Thymus (tissue), 11 donors: ENCODE measurements around the gene TMEM40. TPM values are rescaled to one million over a fixed set of nuclear protein-coding genes. Genes with fewer than 3 reads are reported as not detected.
"Not testable (repeated sequence)": the region's sequence is repeated elsewhere in the genome, so short reads cannot be mapped to it uniquely, and the experiment has no call there.

ENCODE experiments used
- DNase-seq, 9 donors: peaks; one replicate each; pipeline ENCODE4 v3.0.0-alpha.2; 2013; ENCODE audit warnings: low spot score in 9 of 9, low read depth in 6 of 9, missing footprints in 1 of 9
- H3K27ac ChIP-seq, 2 donors: one replicate each; pipeline ENCODE4 v1.5.1; 2013; ENCODE audit warnings: control low read depth in 1 of 2, low read depth in 1 of 2, low read length in 1 of 2, mild to moderate bottlenecking in 1 of 2, moderate library complexity in 1 of 2
- H3K27me3 ChIP-seq, 2 donors: one replicate each; pipeline ENCODE4 v1.5.1; 2013; ENCODE audit warnings: low read length in 1 of 2; ENCODE audit not compliant: control insufficient read depth in 2 of 2, insufficient read depth in 1 of 2
- H3K36me3 ChIP-seq, 2 donors: one replicate each; pipeline ENCODE4 v1.5.1; 2013; ENCODE audit warnings: low read length in 1 of 2, mild to moderate bottlenecking in 1 of 2, moderate library complexity in 1 of 2; ENCODE audit not compliant: control insufficient read depth in 2 of 2, insufficient read depth in 2 of 2
- H3K4me1 ChIP-seq, 2 donors: one replicate each; pipeline ENCODE4 v1.5.1; 2013; ENCODE audit warnings: low read length in 2 of 2; ENCODE audit not compliant: control insufficient read depth in 2 of 2, insufficient read depth in 2 of 2
- H3K4me3 ChIP-seq, 2 donors: one replicate each; pipeline ENCODE4 v1.5.1; 2013; ENCODE audit warnings: low read length in 2 of 2, control low read depth in 1 of 2, mild to moderate bottlenecking in 1 of 2
- H3K9me3 ChIP-seq, 2 donors: one replicate each; pipeline ENCODE4 v1.5.1; 2013; ENCODE audit warnings: low read length in 1 of 2, mild to moderate bottlenecking in 1 of 2; ENCODE audit not compliant: control insufficient read depth in 2 of 2, insufficient read depth in 1 of 2
- WGBS: extraction: QIAGEN DNeasy Blood & Tissue Kit; methylation state at CpG from one replicate; pipeline ENCODE4 v1.1.7; 2013; 5-methylcytosine and 5-hydroxymethylcytosine counted together
- polyA plus RNA-seq: library from polyadenylated mRNA; stranded (reverse); fragments of 200-250 nt; gene quantifications from one replicate; pipeline ENCODE4 v1.2.3, GENCODE V29; 2013
- total RNA-seq: library from RNA; stranded (reverse); fragments of 120-200 nt; gene quantifications from one replicate; pipeline ENCODE4 v1.2.4, GENCODE V29; 2013
- donor health status: healthy.

The TMEM40 gene
- total and polyA plus RNA-seq, 2 donors = 0.76 to 14.1 TPM

- Histone ChIP-seq H3K27me3 (peaks cover 0 to 18% of the 10 kb centered on the region in 2 donors), H3K36me3 (no peaks in the 10 kb centered on the region), H3K27ac (no peak overlapping the region), H3K4me1 (peaks cover 0 to 12% of the 10 kb centered on the region in 2 donors), H3K9me3 (no peaks in the 10 kb centered on the region), H3K4me3 (no peak overlapping the region)
- DNase-seq = no peak
- WGBS = 87% methylated on average over 8 of the region's 8 CpGs
Measured at GRCh38 chr3:12797892-12798558, 39.0 kb upstream of the TMEM40 start.

- H3K4me3 ChIP-seq = peak overlapping the region; percentile 59 to 64
- 61% methylated on average over 17 of the region's 17 CpGs for WGBS
- peaks cover 0 to 12% of the 10 kb centered on the region in 2 donors for H3K4me1 ChIP-seq
- DNase-seq = no peak
- H3K9me3 ChIP-seq = no peaks in the 10 kb centered on the region
- no peaks in the 10 kb centered on the region for H3K36me3 ChIP-seq
- no peak overlapping the region for H3K27ac ChIP-seq
- peaks cover 0 to 18% of the 10 kb centered on the region in 2 donors for H3K27me3 ChIP-seq
Measured at GRCh38 chr3:12797124-12797891, 38.2 kb upstream of the TMEM40 start.

- Histone ChIP-seq H3K4me1 (peaks cover 0 to 12% of the 10 kb centered on the region in 2 donors), H3K36me3 (no peaks in the 10 kb centered on the region), H3K4me3 (peak within 1 kb of the TSS; percentile 59 to 64), H3K27ac (no peak within 1 kb of the TSS), H3K27me3 (peaks cover 0 to 18% of the 10 kb centered on the region in 2 donors), H3K9me3 (no peaks in the 10 kb centered on the region)
- DNase-seq = peak in 5 of 9 donors; percentile 26 to 60 (median 36)
- 8% methylated on average over 61 of the region's 61 CpGs for WGBS
Measured at GRCh38 chr3:12796171-12797123, 37.4 kb upstream of the TMEM40 start, which contains the start of gene CAND2. Gene CAND2, plus strand, starts transcription at chr3:12796680. Its CDS starts 41 bp downstream, at chr3:12796721.

- no peak for DNase-seq
- Histone ChIP-seq H3K9me3 (no peaks in the 10 kb centered on the region), H3K27ac (no peak overlapping the region), H3K36me3 (no peaks in the 10 kb centered on the region), H3K4me3 (no peak overlapping the region), H3K4me1 (peaks cover 0 to 12% of the 10 kb centered on the region in 2 donors), H3K27me3 (peaks cover 0 to 18% of the 10 kb centered on the region in 2 donors)
- 94% methylated on average over 5 of the region's 5 CpGs for WGBS
Measured at GRCh38 chr3:12793701-12794100, 34.6 kb upstream of the TMEM40 start.

- 98% methylated on average over 1 of the region's 1 CpG for WGBS
- H3K27me3 ChIP-seq = peaks cover 0 to 13% of the 10 kb centered on the region in 2 donors
Measured at GRCh38 chr3:12791430-12791829, 32.4 kb upstream of the TMEM40 start.

GRCh38 chr3:12787967-12788690 is 29.1 kb upstream of the TMEM40 start:
- 83% methylated on average over 23 of the region's 23 CpGs for WGBS

More at GRCh38 chr3:12791430-12791829, 32.4 kb upstream of the TMEM40 start:
- Histone ChIP-seq H3K27ac (no peak overlapping the region), H3K4me1 (peaks cover 0 to 7% of the 10 kb centered on the region in 2 donors), H3K36me3 (no peaks in the 10 kb centered on the region), H3K4me3 (no peak overlapping the region), H3K9me3 (no peaks in the 10 kb centered on the region)
- DNase-seq = no peak

GRCh38 chr3:12787346-12787745 is 28.3 kb upstream of the TMEM40 start:
- not testable (repeated sequence) for H3K4me3 ChIP-seq, H3K36me3 ChIP-seq, H3K9me3 ChIP-seq, H3K27me3 ChIP-seq, H3K4me1 ChIP-seq, H3K27ac ChIP-seq
- peak in 5 of 9 donors; percentile 15 to 46 (median 30) for DNase-seq
- 57% methylated on average over 9 of the region's 9 CpGs for WGBS

More at GRCh38 chr3:12787967-12788690, 29.1 kb upstream of the TMEM40 start:
- not testable (repeated sequence) for DNase-seq, H3K27me3 ChIP-seq, H3K9me3 ChIP-seq, H3K27ac ChIP-seq, H3K4me1 ChIP-seq, H3K4me3 ChIP-seq, H3K36me3 ChIP-seq

- H3K27me3 ChIP-seq = peaks cover 0 to 5% of the 10 kb centered on the region in 2 donors
- 88% methylated on average over 4 of the region's 4 CpGs for WGBS
- no peak overlapping the region for H3K27ac ChIP-seq
- DNase-seq = no peak
- H3K4me1 ChIP-seq = no peaks in the 10 kb centered on the region
- H3K36me3 ChIP-seq = no peaks in the 10 kb centered on the region
- H3K4me3 ChIP-seq = no peak overlapping the region
- H3K9me3 ChIP-seq = no peaks in the 10 kb centered on the region
Measured at GRCh38 chr3:12785096-12785495, 26.0 kb upstream of the TMEM40 start.
